Measurements from ENCODE around the gene SMIM20.

GRCh38 chr4:25900310-25900709 lies 13.7 kb upstream of the SMIM20 start:
- TF ChIP-seq CTCF (IDR thresholded peaks at IDR 0.05) (no peak), EP300 (IDR thresholded peaks at IDR 0.05) (no peak)

All from ovary (tissue), 3 donors.